ENCODE measurements around the gene NDUFB6. TPM values are rescaled to one million over a fixed set of nuclear protein-coding genes. Genes with fewer than 3 reads are reported as not detected.

The NDUFB6 gene
- total RNA-seq, 1 donor from 2014 or later: 30.7 TPM

- TF ChIP-seq CTCF (IDR thresholded peaks at IDR 0.05; ENCODE audit: partially characterized antibody, unreplicated experiment): no peak
- no peaks in the 10 kb centered on the region for H3K36me3 Mint-ChIP-seq (ENCODE audit: unreplicated experiment)
- peaks cover 3% of the 10 kb centered on the region for H3K9me3 Mint-ChIP-seq (ENCODE audit: unreplicated experiment)
- H3K4me1 Mint-ChIP-seq (ENCODE audit: low read depth, unreplicated experiment): no peaks in the 10 kb centered on the region
- H3K4me3 Mint-ChIP-seq (ENCODE audit: unreplicated experiment): no peak overlapping the region
- peaks cover 1% of the 10 kb centered on the region for H3K27me3 Mint-ChIP-seq (ENCODE audit: unreplicated experiment)
- no peak overlapping the region for H3K27ac Mint-ChIP-seq (ENCODE audit: unreplicated experiment)
- no peak for DNase-seq
Measured at GRCh38 chr9:32587901-32588300, 14.9 kb upstream of the NDUFB6 start.

- TF ChIP-seq CTCF (IDR thresholded peaks at IDR 0.05; ENCODE audit: partially characterized antibody, unreplicated experiment): no peak
- peaks cover 2% of the 10 kb centered on the region for H3K27me3 Mint-ChIP-seq (ENCODE audit: unreplicated experiment)
- H3K9me3 Mint-ChIP-seq (ENCODE audit: unreplicated experiment): peaks cover 3% of the 10 kb centered on the region
- no peaks in the 10 kb centered on the region for H3K36me3 Mint-ChIP-seq (ENCODE audit: unreplicated experiment)
- H3K27ac Mint-ChIP-seq (ENCODE audit: unreplicated experiment): no peak overlapping the region
- DNase-seq: no peak
- H3K4me1 Mint-ChIP-seq (ENCODE audit: low read depth, unreplicated experiment): no peaks in the 10 kb centered on the region
- H3K4me3 Mint-ChIP-seq (ENCODE audit: unreplicated experiment): no peak overlapping the region
Measured at GRCh38 chr9:32584784-32585183, 11.8 kb upstream of the NDUFB6 start.

GRCh38 chr9:32581512-32582143 lies 8.7 kb upstream of the NDUFB6 start:
- no peaks in the 10 kb centered on the region for H3K36me3 Mint-ChIP-seq (ENCODE audit: unreplicated experiment)
- H3K27me3 Mint-ChIP-seq (ENCODE audit: unreplicated experiment): peaks cover 2% of the 10 kb centered on the region
- no peak overlapping the region for H3K27ac Mint-ChIP-seq (ENCODE audit: unreplicated experiment)
- no peaks in the 10 kb centered on the region for H3K4me1 Mint-ChIP-seq (ENCODE audit: low read depth, unreplicated experiment)
- no peak overlapping the region for H3K4me3 Mint-ChIP-seq (ENCODE audit: unreplicated experiment)
- no peak for DNase-seq
- TF ChIP-seq CTCF (IDR thresholded peaks at IDR 0.05; ENCODE audit: partially characterized antibody, unreplicated experiment): peak; percentile 45
- no peaks in the 10 kb centered on the region for H3K9me3 Mint-ChIP-seq (ENCODE audit: unreplicated experiment)

GRCh38 chr9:32580631-32581300 lies 7.8 kb upstream of the NDUFB6 start:
- Mint-ChIP-seq H3K36me3 (ENCODE audit: unreplicated experiment) (no peaks in the 10 kb centered on the region), H3K4me1 (ENCODE audit: low read depth, unreplicated experiment) (no peaks in the 10 kb centered on the region), H3K27me3 (ENCODE audit: unreplicated experiment) (peaks cover 2% of the 10 kb centered on the region), H3K27ac (ENCODE audit: unreplicated experiment) (no peak overlapping the region), H3K4me3 (ENCODE audit: unreplicated experiment) (no peak overlapping the region), H3K9me3 (ENCODE audit: unreplicated experiment) (no peaks in the 10 kb centered on the region)
- DNase-seq: no peak
- TF ChIP-seq CTCF (IDR thresholded peaks at IDR 0.05; ENCODE audit: partially characterized antibody, unreplicated experiment): no peak

- H3K9me3 Mint-ChIP-seq (ENCODE audit: unreplicated experiment): no peaks in the 10 kb centered on the region
- H3K4me3 Mint-ChIP-seq (ENCODE audit: unreplicated experiment): no peak overlapping the region
- no peaks in the 10 kb centered on the region for H3K36me3 Mint-ChIP-seq (ENCODE audit: unreplicated experiment)
- no peak overlapping the region for H3K27ac Mint-ChIP-seq (ENCODE audit: unreplicated experiment)
- peak; percentile 83 for DNase-seq
- H3K27me3 Mint-ChIP-seq (ENCODE audit: unreplicated experiment): peaks cover 2% of the 10 kb centered on the region
- peak; percentile 94 for TF ChIP-seq CTCF (IDR thresholded peaks at IDR 0.05; ENCODE audit: partially characterized antibody, unreplicated experiment)
- H3K4me1 Mint-ChIP-seq (ENCODE audit: low read depth, unreplicated experiment): no peaks in the 10 kb centered on the region
Measured at GRCh38 chr9:32579706-32580331, 6.9 kb upstream of the NDUFB6 start.

Measured in glutamatergic neuron (in vitro differentiated cells).